ENCODE data around the gene GPAT3.

GRCh38 chr4:83618991-83619645, 83.2 kb downstream of the GPAT3 start:
- no peak for TF ChIP-seq CTCF (IDR thresholded peaks at IDR 0.05)
- TF ChIP-seq POLR2A (IDR thresholded peaks at IDR 0.05), result no peak

Data from body of pancreas (tissue), 4 donors.